GM21786 (cell line): ENCODE data around the gene MTMR4.
"Not testable (repeated sequence)": the region's sequence is repeated elsewhere in the genome, so short reads cannot be mapped to it uniquely, and the experiment has no call there.

ENCODE experiments used
- ATAC-seq: cut with Tn5 transposase; IDR thresholded peaks from one replicate; pipeline ENCODE4 v1.9.1; 2021; ENCODE audit not compliant: unreplicated experiment

Gene MTMR4

DNA sequence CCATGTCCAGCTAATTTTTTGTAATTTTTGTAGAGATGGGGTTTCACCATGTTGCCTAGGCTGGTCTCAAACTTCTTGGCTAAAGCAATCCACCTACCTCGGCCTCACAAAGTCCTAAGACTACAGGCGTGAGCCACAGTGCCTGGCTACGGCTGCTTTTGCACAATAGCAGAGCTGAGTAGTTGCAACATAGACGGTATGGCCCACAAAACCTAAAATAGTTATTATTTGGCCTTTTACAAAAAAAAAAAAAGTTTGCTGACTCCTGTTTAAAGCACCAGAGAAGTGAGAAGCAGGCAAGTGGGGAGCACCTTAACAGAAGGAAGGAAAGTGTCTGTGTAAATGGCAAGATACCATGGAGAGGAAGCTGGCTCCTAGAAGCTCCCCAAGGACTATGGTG, 20.9 kb downstream of the MTMR4 start:
- no peak for ATAC-seq

DNA sequence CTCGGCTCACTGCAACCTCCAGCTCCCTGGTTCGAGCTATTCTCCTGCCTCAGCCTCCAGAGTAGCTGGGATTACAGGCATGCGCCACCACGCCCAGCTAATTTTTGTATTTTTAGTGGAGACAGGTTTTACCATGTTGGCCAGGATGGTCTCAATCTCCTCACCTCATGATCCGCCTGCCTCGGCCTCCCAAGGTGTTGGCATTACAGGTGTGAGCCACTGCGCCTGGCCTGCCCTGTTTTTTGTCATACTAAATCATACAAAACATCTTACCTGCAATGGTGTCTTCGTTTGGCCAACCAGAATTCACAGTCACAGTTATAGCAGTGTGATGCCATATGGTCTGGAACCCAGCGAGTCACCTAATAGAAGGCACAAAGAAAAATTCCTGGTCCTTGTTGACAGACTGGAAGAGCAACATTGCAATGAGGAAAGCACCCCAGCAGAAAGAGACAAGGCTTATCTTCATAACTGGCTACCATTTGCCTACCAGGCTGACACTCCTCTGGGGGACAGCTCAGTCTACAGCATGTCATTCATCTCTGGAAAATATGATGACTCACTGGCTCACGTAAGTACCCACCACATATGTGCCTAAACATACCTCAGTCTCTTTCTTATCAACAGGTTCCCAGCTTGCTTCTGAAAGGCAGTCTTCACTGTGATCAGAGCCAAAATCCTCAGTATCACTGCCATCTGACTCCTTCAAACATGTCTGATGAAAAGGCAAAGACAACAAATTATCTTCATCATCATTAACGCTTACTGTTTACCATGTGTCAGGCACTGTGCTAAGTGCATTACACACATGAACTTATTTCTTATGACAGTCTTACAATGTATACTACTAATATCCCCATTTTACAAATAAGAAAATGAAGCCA, 22.0 kb downstream of the MTMR4 start:
- ATAC-seq, result no peak

DNA sequence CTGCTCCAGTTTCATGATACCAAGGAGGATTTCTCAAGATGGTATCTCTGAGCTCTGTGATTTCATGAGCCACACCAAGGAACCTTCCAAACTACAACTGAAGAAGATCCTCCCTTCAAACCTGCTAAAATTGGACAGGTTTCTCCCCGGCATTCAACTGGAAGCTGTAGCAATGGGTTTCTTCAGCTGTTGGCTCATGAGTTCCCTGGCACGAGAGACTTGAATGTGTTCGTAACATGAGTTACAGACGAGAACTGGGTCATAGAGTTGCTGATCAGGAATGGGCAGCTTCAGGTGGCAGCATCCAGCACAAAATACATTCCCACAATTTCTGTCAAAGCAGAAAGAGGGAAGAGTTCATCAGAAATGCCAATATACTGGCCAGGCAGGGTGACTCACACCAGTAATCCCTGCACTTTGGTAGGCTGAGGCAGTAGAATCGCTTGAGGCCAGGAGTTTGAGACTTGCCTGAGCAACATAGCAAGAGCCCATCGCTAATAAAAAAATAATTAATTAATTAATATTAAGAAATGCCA, 22.9 kb downstream of the MTMR4 start:
- no peak for ATAC-seq

DNA sequence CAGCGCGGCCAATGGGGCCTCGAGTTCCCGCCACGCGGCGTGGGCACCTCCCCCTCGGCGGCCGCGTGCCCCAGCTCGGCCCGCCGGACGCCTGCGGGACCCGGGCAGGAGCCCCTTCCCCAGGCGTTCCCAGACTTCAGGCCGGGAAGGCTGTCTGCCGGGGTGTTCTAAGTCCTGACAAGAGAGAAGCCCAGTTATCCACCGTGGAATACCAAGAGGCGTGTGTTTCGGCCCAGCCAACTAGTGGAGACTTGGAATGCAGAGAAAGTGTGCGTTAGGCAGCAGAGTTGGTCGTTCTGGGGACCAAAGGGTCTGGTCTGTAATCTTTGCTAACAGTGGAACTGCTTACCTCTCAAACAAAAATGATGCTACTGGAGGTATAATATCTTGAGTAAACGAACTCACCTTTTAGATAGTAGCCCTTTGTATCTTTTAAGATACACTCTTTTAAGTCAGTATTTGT, 26.0 kb downstream of the MTMR4 start:
- no peak for ATAC-seq

DNA sequence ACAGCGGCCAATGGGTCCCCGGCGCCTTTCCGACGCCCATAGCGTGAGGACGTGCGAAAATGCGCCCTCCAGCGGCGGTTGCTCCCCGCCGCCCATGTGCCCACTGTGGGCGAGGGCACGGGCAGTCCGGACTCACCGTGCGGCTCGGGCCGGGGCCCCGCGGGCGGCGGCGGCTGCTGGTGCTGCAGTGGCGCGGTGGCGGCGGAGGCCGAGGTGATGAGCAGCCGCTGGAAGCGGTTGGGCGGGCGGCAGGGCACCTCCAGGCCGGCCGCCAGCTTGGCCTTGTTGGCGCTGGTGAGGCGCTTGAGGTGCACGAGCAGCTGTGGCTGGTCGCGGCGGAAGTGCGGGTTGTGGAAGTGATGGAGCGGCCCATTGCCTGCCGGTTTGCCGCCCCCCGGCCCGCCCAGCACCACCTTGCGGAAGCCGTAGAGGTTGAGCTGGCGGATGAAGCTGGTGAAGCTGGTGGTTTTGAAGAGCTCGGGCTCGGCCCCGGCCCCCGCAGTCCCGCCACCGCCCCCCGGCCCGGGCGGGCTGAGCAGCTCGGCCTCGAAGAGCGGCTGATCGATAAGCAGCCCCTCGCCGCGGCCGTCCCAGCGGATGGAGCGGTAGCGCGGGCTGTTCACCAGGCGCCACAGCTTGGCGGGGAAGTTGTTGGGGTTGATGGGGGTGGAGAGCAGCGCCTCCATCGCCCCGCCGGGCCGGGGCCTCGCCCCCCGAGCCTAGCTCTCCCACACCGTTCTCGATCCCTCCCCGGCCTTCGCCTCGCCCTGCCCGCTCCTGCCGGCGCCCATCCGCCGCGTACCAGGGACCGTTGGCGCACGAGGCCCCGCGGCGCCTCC, 26.6 kb downstream of the MTMR4 start, which contains the start of gene HSF5:
TSS of gene HSF5 (minus strand) at position 820 of the 839 bp plus-strand sequence. CDS start at position 686, 134 bp downstream.
- no peak for ATAC-seq

DNA sequence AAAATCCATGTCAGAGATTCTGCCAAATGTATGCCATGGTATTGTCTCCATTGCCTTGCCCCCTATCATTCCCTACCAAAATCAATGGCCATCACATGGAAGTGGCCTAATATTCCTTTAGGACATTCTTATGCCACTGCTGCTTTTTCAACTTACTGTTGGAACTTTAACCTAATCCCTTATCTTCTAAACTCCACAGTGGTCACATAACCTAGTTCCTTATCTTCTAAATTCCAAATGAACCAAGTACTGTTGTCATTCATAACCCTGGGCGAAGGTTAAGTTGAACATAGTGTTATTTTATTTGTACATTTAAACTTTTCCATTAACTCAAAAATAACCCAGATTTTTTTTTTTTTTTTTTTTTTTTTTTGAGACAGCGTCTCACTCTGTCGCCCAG, 29.8 kb downstream of the MTMR4 start:
- no peak for ATAC-seq

DNA sequence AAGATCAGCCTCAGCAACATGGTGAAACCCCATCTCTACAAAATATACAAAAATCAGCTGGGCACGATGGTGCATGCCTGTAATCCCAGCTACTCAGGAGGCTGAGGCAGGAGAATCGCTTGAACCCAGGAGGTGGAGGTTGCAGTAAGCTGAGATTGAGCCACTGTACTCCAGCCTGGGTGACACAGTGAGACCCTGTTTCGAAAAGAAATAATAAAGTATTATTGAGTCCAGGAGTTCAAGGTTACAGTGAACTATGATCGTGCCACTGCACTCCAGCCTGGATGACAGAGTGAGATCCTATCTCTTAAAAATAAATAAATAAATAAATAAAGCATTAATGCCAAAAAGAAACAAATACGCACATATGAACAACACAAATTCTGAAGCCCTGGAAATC, 32.6 kb downstream of the MTMR4 start:
- not testable (repeated sequence) for ATAC-seq

DNA sequence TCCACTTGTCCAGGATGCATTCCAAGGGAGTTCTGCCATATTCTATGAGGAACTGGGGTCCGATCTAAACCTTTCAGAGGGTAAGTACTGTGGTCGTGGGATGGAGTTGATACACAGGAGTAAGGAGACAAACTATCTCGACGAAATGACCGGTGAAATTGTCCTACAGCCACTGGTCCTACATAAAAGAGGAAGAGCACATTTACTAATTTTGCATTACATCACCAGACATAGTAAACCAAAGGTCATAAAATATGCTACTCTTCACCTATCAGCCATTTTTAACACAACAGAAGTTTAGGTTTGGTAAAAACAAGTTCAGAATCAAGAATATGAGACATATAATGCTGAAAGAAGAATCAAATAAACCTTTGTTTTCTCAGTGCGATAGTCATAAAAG, 34.3 kb downstream of the MTMR4 start:
- no peak for ATAC-seq

DNA sequence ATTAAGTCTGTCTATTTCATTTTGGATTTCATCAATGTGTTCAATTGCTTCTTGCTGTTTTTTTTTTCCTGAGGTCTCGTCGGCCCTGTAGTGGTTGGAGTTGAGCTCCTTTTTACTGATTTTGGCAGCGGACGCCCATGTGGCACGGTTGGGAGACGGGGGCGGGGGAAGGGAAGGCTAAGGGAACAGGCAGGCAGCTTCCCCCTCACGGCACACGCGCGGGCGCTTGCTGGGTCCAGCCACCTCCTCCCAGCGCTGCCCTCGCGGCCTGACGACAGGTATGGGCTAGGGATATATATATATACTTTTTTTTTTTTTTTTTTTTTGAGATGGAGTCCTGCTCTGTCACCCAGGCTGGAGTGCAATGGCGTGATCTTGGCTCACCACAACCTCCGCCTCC, 37.6 kb downstream of the MTMR4 start:
- no peak for ATAC-seq

DNA sequence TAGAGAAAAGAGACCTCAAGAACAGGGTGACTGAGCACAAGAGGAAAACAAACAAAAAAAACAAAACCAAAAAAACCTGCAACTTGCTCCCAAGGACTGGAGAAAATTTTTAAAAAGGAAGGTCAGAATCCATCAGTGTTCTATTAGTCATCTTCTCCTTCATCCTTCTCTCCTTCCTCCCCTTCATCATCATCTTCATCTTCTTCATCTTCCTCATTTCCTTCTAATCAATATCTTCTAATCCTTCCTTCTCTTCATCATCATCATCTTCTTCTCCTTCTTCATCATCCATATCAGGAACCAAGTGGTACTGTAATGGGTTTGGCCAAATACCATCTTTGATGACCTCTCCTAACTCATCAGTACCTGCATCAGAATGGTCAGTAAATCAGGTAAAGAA, 38.5 kb downstream of the MTMR4 start:
- ATAC-seq, result no peak

DNA sequence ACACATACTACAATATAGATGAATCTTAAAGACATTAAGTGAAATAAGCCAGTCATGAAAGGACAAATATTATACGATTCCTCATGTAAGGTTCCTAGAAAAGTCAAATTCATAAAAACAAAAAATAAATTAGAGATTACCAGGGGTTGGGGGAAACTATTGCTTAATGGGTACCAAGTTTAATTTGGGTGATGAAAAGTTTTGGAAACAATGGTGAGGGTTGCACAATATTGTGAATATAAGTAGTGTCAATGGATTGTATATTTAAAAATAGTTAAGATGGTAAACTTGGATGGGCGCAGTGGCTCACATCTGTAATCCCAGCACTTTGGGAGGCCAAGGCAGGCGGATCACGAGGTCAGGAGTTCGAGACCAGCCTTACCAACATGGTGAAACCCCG, 44.1 kb downstream of the MTMR4 start:
- no peak for ATAC-seq

DNA sequence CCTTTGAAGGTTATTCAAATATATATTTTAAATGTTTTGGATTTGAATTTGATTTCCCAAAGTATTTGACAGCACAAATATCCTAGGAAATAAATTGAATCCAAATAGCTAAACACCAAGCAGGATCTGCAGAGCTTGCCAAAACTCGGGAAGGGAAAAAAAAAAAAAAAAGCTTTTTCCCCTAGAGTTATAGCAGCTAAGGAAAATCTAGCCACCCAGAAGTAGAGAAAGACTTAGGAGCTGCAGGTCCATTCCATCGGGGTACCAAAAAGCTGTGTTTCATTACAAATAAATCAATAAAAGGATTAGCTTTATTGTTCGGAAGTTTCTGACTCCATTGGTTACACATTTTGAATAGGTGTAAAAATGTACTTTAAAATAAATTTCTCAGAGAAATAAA, 45.5 kb downstream of the MTMR4 start:
- no peak for ATAC-seq

DNA sequence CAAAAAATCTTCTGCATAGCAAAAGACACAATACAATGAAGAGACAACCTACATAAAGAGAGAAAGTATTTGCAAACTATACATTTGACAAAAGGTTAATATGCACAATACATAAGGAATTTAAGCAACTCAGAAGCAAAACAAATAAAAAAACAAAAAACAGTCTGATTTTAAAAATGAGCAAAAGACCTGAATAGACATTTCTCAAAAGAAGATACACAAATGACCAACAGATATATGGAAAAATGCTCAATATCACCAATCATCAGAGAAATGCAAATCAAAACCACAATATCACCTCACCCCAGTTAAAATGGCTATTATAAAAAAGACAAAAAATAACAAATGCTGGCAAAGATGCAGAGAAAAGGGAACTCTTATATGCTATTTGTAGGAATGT, 58.9 kb downstream of the MTMR4 start:
- no peak for ATAC-seq

DNA sequence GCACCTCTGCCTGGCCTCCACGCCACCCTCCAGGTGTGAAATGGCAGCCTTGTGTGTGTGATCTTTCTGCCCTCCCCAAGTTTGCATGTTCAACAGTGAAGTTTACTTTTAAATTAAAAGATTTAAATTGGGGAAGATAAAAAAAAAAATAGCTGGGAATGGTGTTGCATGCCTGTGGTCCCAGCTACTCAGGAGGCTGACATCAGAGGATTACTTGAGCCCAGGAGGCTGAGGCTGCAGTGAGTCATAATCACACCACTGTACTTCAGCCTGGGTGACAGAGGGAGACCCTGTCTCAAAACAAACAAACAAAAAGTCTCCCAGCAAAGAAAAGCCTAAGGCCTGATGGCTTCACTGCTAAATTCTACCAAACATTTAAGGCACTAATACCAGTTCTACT, 61.7 kb downstream of the MTMR4 start:
- no peak for ATAC-seq

DNA sequence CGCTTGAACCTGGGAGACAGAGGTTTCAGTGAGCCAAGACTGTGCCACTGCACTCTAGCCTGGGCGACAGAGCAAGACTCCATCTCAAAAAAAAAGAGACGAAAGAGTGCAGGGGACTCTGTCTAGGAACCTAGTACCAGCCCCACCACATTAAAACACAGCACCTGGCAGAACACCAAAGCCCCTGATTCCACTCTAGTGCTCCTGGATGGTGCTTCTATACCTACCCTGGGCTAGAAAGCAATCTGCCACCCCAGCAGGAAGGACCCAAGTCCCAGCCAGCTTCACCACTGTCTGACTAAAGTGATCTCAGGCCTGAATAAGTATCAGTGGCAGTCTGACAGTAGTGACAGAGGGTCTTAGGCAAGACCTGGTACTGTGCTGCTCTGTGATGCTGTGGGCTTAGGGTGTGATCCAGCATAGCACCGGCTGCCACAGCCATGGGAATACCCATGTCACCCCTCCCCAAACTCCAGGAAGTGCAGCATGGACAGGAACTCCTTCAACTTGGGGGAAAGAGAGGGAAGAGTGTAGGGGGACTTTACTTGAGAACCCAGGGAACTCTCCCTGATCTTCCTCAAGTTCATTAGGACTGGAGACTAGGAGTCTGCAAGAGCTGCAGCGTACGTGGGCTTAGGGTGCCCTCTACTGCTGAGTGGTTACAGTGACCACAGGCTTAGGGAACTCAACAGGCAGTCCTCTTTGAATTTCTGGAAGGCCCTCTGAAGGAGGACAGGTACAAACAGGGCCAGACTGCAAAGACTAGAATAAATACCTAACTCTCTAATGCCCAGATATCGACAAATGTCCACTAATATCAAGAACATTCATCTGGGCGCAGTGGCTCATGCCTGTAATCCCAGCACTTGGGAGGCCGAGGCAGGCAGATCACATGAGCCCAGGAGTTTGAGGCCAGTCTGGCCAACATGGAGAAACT, 67.1 kb downstream of the MTMR4 start:
- ATAC-seq, result no peak

DNA sequence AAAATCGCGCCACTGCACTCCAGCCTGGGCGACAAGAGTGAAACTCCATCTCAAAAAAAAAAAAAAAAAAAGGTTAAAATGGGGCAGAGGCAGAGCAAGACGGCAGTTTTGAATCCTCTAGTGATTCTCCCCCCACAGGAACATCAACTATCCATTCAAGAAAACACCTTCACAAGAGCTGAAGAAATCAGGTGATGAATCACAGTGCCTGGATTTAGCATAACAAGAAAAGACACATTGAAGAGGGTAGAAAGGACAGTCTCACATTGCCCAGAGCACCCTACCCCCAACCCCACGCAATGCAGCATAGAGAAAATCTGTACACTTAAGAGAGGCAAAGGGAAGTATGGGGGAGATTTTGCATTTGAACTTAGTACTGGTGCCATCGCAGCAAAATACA, 68.4 kb downstream of the MTMR4 start:
- ATAC-seq, result no peak
